OCI-LY3 (cell line): ENCODE data around the gene PVRIG.

Experiments
- H2AFZ ChIP-seq: fragments of 200-600, 300-600 bp; shearing (Covaris generic); 2 replicates; pipeline ENCODE4 v1.6.0; 2014; ENCODE audit warnings: antibody characterized with exemption, low read depth, low read length
- H3K27ac ChIP-seq: fragments of 200-600, 300-600 bp; sonication (generic); 2 replicates; pipeline ENCODE4 v1.5.1; 2014; ENCODE audit warnings: mild to moderate bottlenecking, low read length, moderate library complexity, mixed read lengths
- H3K27me3 ChIP-seq: fragments of 200-600, 300-600 bp; sonication (generic); 2 replicates; pipeline ENCODE4 v1.6.1; 2014; ENCODE audit warnings: low read depth, low read length, mixed read lengths
- H3K36me3 ChIP-seq: fragments of 200-600, 300-600 bp; sonication (generic); replicated peaks from 2 replicates; pipeline ENCODE3; 2014; ENCODE audit warnings: low read depth, low read length, mixed read lengths
- H3K4me1 ChIP-seq: fragments of 300-600, 200-600 bp; sonication (generic); 2 replicates; pipeline ENCODE4 v1.6.1; 2014; ENCODE audit warnings: low read length, mixed read lengths
- H3K4me2 ChIP-seq: fragments of 200-600, 300-600 bp; sonication (generic); 2 replicates; pipeline ENCODE4 v1.6.1; 2014; ENCODE audit warnings: low read length, mixed read lengths
- H3K4me3 ChIP-seq: fragments of 300-600, 200-600 bp; sonication (generic); 2 replicates; pipeline ENCODE4 v1.5.1; 2014; ENCODE audit warnings: antibody characterized with exemption, mild to moderate bottlenecking, low read length, moderate library complexity
- H3K79me2 ChIP-seq: fragments of 300-600, 200-600 bp; shearing (Covaris generic); 2 replicates; pipeline ENCODE4 v1.6.1; 2014; ENCODE audit warnings: mild to moderate bottlenecking, low read length, mixed read lengths
- H3K9ac ChIP-seq: fragments of 300-600, 200-600 bp; shearing (Covaris generic); 2 replicates; pipeline ENCODE4 v1.6.0; 2014; ENCODE audit warnings: mild to moderate bottlenecking, low read length, moderate library complexity
- H3K9me3 ChIP-seq: fragments of 200-600, 300-600 bp; shearing (Covaris generic); 2 replicates; pipeline ENCODE4 v1.6.1; 2014; ENCODE audit warnings: low read length, mixed read lengths; ENCODE audit not compliant: insufficient read depth
- H4K20me1 ChIP-seq: fragments of 200-600, 300-600 bp; sonication (generic); 2 replicates; pipeline ENCODE4 v1.6.1; 2016; ENCODE audit warnings: low read length, mixed read lengths; ENCODE audit not compliant: insufficient read depth
- CTCF ChIP-seq: fragments of 200-600, 300-600 bp; sonication (generic); IDR thresholded peaks from 2 replicates; pipeline ENCODE4 v1.5.1; 2014; ENCODE audit warnings: antibody characterized with exemption, low read length, low read depth
- EZH2phosphoT487 ChIP-seq: fragments of 200-600 bp; shearing (Covaris generic); IDR thresholded peaks from 2 replicates; pipeline ENCODE4 v1.6.1; 2018; ENCODE audit warnings: antibody characterized with exemption, mixed run types, low read depth

Gene PVRIG

GRCh38 chr7:100200693-100201092 lies 19.1 kb upstream of the PVRIG start:
- H3K79me2 ChIP-seq = no peaks in the 10 kb centered on the region
- peak overlapping the region; percentile 69 for H3K4me3 ChIP-seq
- no peaks in the 10 kb centered on the region for H4K20me1 ChIP-seq
- H3K9ac ChIP-seq = no peak overlapping the region; the same call in 1 of the 2 replicates
- no peak overlapping the region for H2AFZ ChIP-seq
- H3K27ac ChIP-seq = no peak overlapping the region
- H3K9me3 ChIP-seq = no peaks in the 10 kb centered on the region
- peaks cover 4% of the 10 kb centered on the region; the same call in 1 of the 2 replicates for H3K27me3 ChIP-seq
- H3K4me2 ChIP-seq = peak overlapping the region; percentile 82
- no peaks in the 10 kb centered on the region for H3K36me3 ChIP-seq
- H3K4me1 ChIP-seq = peaks cover 47% of the 10 kb centered on the region
- no peak for TF ChIP-seq EZH2phosphoT487
- TF ChIP-seq CTCF = no peak

GRCh38 chr7:100204454-100204853 lies 15.3 kb upstream of the PVRIG start:
- no peak overlapping the region for H2AFZ ChIP-seq
- peaks cover 40% of the 10 kb centered on the region for H3K4me1 ChIP-seq
- H3K27ac ChIP-seq = no peak overlapping the region
- no peaks in the 10 kb centered on the region for H3K36me3 ChIP-seq
- no peaks in the 10 kb centered on the region for H4K20me1 ChIP-seq
- H3K9me3 ChIP-seq = no peaks in the 10 kb centered on the region
- TF ChIP-seq EZH2phosphoT487 = no peak
- TF ChIP-seq CTCF = no peak
- peaks cover 4% of the 10 kb centered on the region; the same call in 1 of the 2 replicates for H3K27me3 ChIP-seq
- H3K4me2 ChIP-seq = peak overlapping the region; percentile 37
- H3K79me2 ChIP-seq = no peaks in the 10 kb centered on the region
- H3K4me3 ChIP-seq = no peak overlapping the region
- no peak overlapping the region for H3K9ac ChIP-seq

- Histone ChIP-seq H3K36me3 (no peaks in the 10 kb centered on the region), H2AFZ (peak overlapping the region; percentile 93), H3K79me2 (no peaks in the 10 kb centered on the region), H3K9me3 (no peaks in the 10 kb centered on the region), H3K4me3 (peak overlapping the region; percentile 63), H3K9ac (peak overlapping the region; percentile 45), H4K20me1 (no peaks in the 10 kb centered on the region), H3K4me1 (peaks cover 34% of the 10 kb centered on the region), H3K27me3 (no peaks in the 10 kb centered on the region), H3K27ac (peak overlapping the region; percentile 47), H3K4me2 (peak overlapping the region; percentile 89)
- TF ChIP-seq CTCF (no peak), EZH2phosphoT487 (no peak)
Measured at GRCh38 chr7:100208911-100209408, 10.8 kb upstream of the PVRIG start.

GRCh38 chr7:100209493-100209892 lies 10.3 kb upstream of the PVRIG start:
- peaks cover 29% of the 10 kb centered on the region for H3K4me1 ChIP-seq
- H3K79me2 ChIP-seq = no peaks in the 10 kb centered on the region
- peak overlapping the region; percentile 63 for H3K4me3 ChIP-seq
- H3K9me3 ChIP-seq = no peaks in the 10 kb centered on the region
- no peaks in the 10 kb centered on the region for H4K20me1 ChIP-seq
- peak overlapping the region; percentile 89 for H3K4me2 ChIP-seq
- no peaks in the 10 kb centered on the region for H3K36me3 ChIP-seq
- peak overlapping the region; percentile 45; the same call in 1 of the 2 replicates for H3K9ac ChIP-seq
- peak overlapping the region; percentile 47 for H3K27ac ChIP-seq
- TF ChIP-seq EZH2phosphoT487 = no peak
- no peak for TF ChIP-seq CTCF
- no peak overlapping the region for H2AFZ ChIP-seq
- H3K27me3 ChIP-seq = no peaks in the 10 kb centered on the region
